Measurements from ENCODE around the gene URI1. TPM values are rescaled to one million over a fixed set of nuclear protein-coding genes. Genes with fewer than 3 reads are reported as not detected.

The URI1 gene
- polyA plus RNA-seq, 1 of the 3 experiments (the other 2 are of a cell fraction), result 32.4 TPM

- H3K27ac ChIP-seq (ENCODE audit: low read depth in 2 of 2, low read length in 1 of 2), result no peak overlapping the region
- POLR2A ChIA-PET, result no interaction called here
- CTCF ChIA-PET, result interaction anchor here (0.6 to 3.4 kb wide), 2 partner anchors 18 kb away, joined by 3 to 17 read pairs; no protein-coding TSS in a partner anchor
- H4K20me1 ChIP-seq (ENCODE audit: insufficient read depth), result peaks cover 12% of the 10 kb centered on the region
- 0 out of 2 replicates have a peak, but pooled peaks cover 3% of the 10 kb centered on the region for H3K9me2 ChIP-seq
- no peak overlapping the region for H3K4me3 ChIP-seq (ENCODE audit: low read depth in 2 of 2, low read length in 1 of 2)
- H3K27me3 ChIP-seq (ENCODE audit: insufficient read depth), result no peaks in the 10 kb centered on the region
- H3K79me2 ChIP-seq (ENCODE audit: insufficient read depth), result peaks cover 94% of the 10 kb centered on the region
- H3K9me3 ChIP-seq, result no peaks in the 10 kb centered on the region
- no peaks in the 10 kb centered on the region for H3F3A ChIP-seq (replicated peaks; ENCODE audit: insufficient read depth)
- no peak for TF ChIP-seq MAX (IDR thresholded peaks at IDR 0.05; ENCODE audit: low read depth)
- no peak for TF ChIP-seq RXRA (IDR thresholded peaks at IDR 0.05; ENCODE audit: borderline replicate concordance, low read depth)
- TF ChIP-seq GABPA (IDR thresholded peaks at IDR 0.05; ENCODE audit: low read depth), result no peak
- WGBS (ENCODE audit: low lambda C conversion rate), result 99% methylated on average over 2 of the region's 2 CpGs
- peaks cover 0 to 2% of the 10 kb centered on the region in 2 experiments; a peak in 2 of 4 replicates for H3K4me1 ChIP-seq (ENCODE audit: control insufficient read depth in 1 of 2, insufficient read depth in 2 of 2, low read depth in 1 of 2, low read length in 1 of 2)
- H2AFZ ChIP-seq (ENCODE audit: low read depth), result no peak overlapping the region
- H3K36me3 ChIP-seq (replicated peaks in 1 of 2; ENCODE audit: control insufficient read depth in 1 of 2, insufficient read depth in 2 of 2, low read length in 1 of 2), result peaks cover 18 to 28% of the 10 kb centered on the region in 2 experiments
- no peak overlapping the region for H3K9ac ChIP-seq
- DNase-seq, result no peak
- no peak overlapping the region for H3K4me2 ChIP-seq
These were observed 43.2 kb downstream of the URI1 start for GRCh38 chr19:29985196-29985595.

- H3K9me2 ChIP-seq, result no peaks in the 10 kb centered on the region
- no peaks in the 10 kb centered on the region for H3K27me3 ChIP-seq (ENCODE audit: insufficient read depth)
- H3K9me3 ChIP-seq, result peaks cover 8% of the 10 kb centered on the region; the same call in 1 of the 2 replicates
- H3K4me2 ChIP-seq, result no peak overlapping the region
- WGBS (ENCODE audit: low lambda C conversion rate), result 97% methylated on average over 9 of the region's 9 CpGs
- H3K9ac ChIP-seq, result no peak overlapping the region
- ChIA-PET POLR2A (no interaction called here), CTCF (no interaction called here)
- no peak overlapping the region for H2AFZ ChIP-seq (ENCODE audit: low read depth)
- peaks cover 90% of the 10 kb centered on the region for H3K79me2 ChIP-seq (ENCODE audit: insufficient read depth)
- H3K4me3 ChIP-seq (ENCODE audit: low read depth in 2 of 2, low read length in 1 of 2), result no peak overlapping the region
- no peak for TF ChIP-seq RXRA (IDR thresholded peaks at IDR 0.05; ENCODE audit: borderline replicate concordance, low read depth)
- H3K36me3 ChIP-seq (replicated peaks in 1 of 2; ENCODE audit: control insufficient read depth in 1 of 2, insufficient read depth in 2 of 2, low read length in 1 of 2), result peaks cover 20 to 51% of the 10 kb centered on the region in 2 experiments
- 0 out of 4 replicates have a peak, but pooled peaks cover 0 to 2% of the 10 kb centered on the region in 2 experiments for H3K4me1 ChIP-seq (ENCODE audit: control insufficient read depth in 1 of 2, insufficient read depth in 2 of 2, low read depth in 1 of 2, low read length in 1 of 2)
- DNase-seq, result no peak
- no peaks in the 10 kb centered on the region for H4K20me1 ChIP-seq (ENCODE audit: insufficient read depth)
- peaks cover 4% of the 10 kb centered on the region for H3F3A ChIP-seq (replicated peaks; ENCODE audit: insufficient read depth)
- no peak overlapping the region for H3K27ac ChIP-seq (ENCODE audit: low read depth in 2 of 2, low read length in 1 of 2)
These were observed 46.3 kb downstream of the URI1 start for GRCh38 chr19:29988351-29988750.

- Histone ChIP-seq H3K79me2 (ENCODE audit: insufficient read depth) (peaks cover 89% of the 10 kb centered on the region), H4K20me1 (ENCODE audit: insufficient read depth) (no peaks in the 10 kb centered on the region), H3K27me3 (ENCODE audit: insufficient read depth) (no peaks in the 10 kb centered on the region), H3K4me2 (no peak overlapping the region), H3K36me3 (replicated peaks in 1 of 2; ENCODE audit: control insufficient read depth in 1 of 2, insufficient read depth in 2 of 2, low read length in 1 of 2) (peaks cover 8 to 52% of the 10 kb centered on the region in 2 experiments), H3F3A (replicated peaks; ENCODE audit: insufficient read depth) (peaks cover 8% of the 10 kb centered on the region), H2AFZ (ENCODE audit: low read depth) (no peak overlapping the region), H3K9me3 (peaks cover 8% of the 10 kb centered on the region; the same call in 1 of the 2 replicates), H3K9ac (no peak overlapping the region), H3K4me1 (ENCODE audit: control insufficient read depth in 1 of 2, insufficient read depth in 2 of 2, low read depth in 1 of 2, low read length in 1 of 2) (no peaks in the 10 kb centered on the region), H3K9me2 (no peaks in the 10 kb centered on the region), H3K27ac (ENCODE audit: low read depth in 2 of 2, low read length in 1 of 2) (no peak overlapping the region), H3K4me3 (ENCODE audit: low read depth in 2 of 2, low read length in 1 of 2) (no peak overlapping the region)
- no peak for DNase-seq
- ChIA-PET CTCF (interaction anchor here (1.0 kb wide), 1 partner anchor 120 kb away, joined by 3 read pairs; no protein-coding TSS in a partner anchor), POLR2A (no interaction called here)
- TF ChIP-seq CHD2 (IDR thresholded peaks at IDR 0.05; ENCODE audit: low read length, partially characterized antibody), result no peak
- no peak for TF ChIP-seq IRF3 (IDR thresholded peaks at IDR 0.05; ENCODE audit: low read depth, low read length)
- 97% methylated on average over 6 of the region's 6 CpGs for WGBS (ENCODE audit: low lambda C conversion rate)
These were observed 50.3 kb downstream of the URI1 start for GRCh38 chr19:29992233-29992867.

Data from SK-N-SH (cell line).